ENCODE measurements around the gene PCDHB8.
"Not testable (repeated sequence)": the region's sequence is repeated elsewhere in the genome, so short reads cannot be mapped to it uniquely, and the experiment has no call there.

The PCDHB8 gene

DNA sequence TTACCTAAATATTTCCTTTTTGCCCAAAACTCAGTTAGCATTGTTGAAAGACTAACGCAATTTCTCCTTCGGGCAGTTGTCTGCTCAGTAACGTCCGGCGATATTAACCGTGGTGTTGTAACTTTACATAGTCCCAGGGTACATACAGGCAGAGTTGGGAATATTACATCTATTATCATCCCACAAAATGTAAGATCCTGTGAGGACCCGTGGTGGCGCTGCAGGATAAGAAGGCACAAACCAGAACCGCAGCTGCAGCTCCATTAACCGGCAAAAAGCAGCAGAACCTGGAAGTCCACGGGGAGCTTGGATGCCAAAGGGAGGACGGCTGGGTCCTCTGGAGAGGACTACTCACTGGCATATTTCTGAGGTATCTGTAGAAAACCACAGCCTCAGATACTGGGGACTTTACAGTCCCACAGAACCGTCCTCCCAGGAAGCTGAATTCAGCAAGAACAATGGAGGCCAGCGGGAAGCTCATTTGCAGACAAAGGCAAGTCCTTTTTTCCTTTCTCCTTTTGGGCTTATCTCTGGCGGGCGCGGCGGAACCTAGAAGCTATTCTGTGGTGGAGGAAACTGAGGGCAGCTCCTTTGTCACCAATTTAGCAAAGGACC, at the start of gene PCDHB8:
TSS of gene PCDHB8 (plus strand) at position 214 of the 615 bp plus-strand sequence. CDS start at position 459, 245 bp downstream.
- not testable (repeated sequence) for DNase-seq

DNA sequence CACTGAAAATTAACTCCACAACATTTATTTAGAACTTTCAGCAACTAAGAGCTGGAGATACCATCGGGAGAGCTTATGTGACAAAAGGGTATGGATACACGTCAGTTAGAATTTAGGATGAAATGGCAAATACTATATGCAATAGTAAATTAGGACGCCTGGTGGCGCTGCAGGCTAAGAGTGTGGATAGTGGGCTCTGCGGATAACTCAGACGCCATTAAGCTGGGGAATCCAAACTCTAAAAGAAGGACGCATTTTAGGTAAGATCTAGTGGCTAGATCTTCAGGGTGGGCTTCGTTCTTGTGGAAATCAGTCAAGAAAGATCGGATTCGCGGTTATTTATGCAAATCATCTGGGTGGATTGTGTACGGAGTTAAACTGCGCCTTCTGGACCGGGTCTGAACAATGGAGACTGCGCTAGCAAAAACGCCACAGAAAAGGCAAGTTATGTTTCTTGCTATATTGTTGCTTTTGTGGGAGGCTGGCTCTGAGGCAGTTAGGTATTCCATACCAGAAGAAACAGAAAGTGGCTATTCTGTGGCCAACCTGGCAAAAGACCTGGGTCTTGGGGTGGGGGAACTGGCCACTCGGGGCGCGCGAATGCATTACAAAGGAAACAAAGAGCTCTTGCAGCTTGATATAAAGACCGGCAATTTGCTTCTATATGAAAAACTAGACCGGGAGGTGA, 42.4 kb upstream of the PCDHB8 start, which contains the start of gene PCDHB5:
TSS of gene PCDHB5 (plus strand) at position 177 of the 688 bp plus-strand sequence. CDS start at position 406, 229 bp downstream.
- DNase-seq: peak in 10 of 56 donors; percentile 5 to 37 (median 12)

DNA sequence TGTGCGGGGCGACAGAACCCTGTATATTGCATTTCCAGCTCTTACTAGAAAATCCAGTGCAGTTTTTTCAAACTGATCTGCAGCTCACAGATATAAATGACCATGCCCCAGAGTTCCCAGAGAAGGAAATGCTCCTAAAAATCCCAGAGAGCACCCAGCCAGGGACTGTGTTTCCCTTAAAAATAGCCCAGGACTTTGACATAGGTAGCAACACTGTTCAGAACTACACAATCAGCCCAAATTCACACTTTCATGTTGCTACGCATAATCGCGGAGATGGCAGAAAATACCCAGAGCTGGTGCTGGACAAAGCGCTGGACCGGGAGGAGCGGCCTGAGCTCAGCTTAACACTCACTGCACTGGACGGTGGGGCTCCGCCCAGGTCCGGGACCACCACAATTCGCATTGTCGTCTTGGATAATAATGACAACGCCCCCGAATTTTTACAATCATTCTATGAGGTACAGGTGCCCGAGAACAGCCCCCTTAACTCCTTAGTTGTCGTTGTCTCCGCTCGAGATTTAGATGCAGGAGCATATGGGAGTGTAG, 41.8 kb upstream of the PCDHB8 start:
- DNase-seq: no peak

DNA sequence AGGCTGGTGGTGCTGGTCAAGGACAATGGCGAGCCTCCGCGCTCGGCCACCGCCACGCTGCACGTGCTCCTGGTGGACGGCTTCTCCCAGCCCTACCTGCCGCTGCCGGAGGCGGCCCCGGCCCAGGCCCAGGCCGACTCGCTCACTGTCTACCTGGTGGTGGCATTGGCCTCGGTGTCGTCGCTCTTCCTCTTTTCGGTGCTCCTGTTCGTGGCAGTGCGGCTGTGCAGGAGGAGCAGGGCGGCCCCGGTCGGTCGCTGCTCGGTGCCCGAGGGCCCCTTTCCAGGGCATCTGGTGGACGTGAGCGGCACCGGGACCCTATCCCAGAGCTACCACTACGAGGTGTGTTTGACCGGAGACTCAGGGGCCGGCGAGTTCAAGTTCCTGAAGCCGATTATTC, 40.2 kb upstream of the PCDHB8 start:
- DNase-seq: not testable (repeated sequence)

DNA sequence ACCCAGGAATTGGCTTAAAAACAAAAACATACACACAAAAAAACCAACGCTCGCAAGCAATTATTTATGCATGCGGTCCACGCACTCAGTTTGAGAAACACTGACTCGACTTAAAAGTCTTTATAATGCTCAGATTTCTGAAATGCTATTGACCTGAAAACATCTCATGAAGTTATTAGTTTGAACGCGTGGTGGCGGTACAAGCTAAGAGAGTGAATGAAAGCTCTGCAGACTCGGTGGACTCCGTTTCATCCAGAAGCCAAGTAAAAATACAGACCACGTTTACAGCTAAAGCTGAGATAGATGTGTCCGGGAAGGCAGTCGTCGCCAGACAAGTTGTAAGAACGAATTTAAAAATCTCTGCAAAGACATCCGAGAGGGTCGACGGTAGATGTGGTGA, 27.8 kb upstream of the PCDHB8 start, which contains the start of gene PCDHB6:
TSS of gene PCDHB6 (plus strand) at position 246 of the 400 bp plus-strand sequence. CDS start 201 bp downstream, outside the sequence.
- peak in 1 of 56 donors; percentile 5 for DNase-seq

DNA sequence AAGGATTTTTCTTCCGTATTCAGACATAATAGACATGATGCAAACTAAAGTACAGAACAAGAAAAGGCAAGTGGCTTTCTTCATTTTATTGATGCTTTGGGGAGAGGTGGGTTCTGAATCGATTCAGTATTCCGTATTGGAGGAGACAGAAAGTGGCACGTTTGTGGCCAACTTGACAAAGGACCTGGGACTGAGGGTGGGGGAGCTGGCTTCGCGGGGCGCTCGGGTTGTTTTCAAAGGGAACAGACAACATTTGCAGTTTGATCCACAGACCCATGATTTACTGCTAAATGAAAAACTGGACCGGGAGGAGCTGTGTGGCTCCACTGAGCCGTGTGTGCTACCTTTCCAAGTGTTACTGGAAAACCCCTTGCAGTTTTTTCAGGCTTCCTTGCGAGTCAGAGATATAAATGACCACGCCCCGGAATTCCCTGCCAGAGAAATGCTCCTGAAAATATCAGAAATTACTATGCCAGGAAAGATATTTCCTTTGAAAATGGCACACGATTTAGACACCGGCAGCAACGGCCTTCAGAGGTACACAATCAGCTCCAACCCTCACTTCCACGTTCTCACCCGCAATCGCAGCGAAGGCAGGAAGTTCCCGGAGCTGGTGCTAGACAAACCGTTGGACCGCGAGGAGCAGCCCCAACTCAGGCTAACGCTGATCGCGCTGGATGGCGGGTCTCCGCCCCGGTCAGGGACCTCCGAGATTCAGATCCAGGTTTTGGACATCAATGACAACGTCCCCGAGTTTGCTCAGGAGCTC, 27.2 kb upstream of the PCDHB8 start:
- DNase-seq: no peak

DNA sequence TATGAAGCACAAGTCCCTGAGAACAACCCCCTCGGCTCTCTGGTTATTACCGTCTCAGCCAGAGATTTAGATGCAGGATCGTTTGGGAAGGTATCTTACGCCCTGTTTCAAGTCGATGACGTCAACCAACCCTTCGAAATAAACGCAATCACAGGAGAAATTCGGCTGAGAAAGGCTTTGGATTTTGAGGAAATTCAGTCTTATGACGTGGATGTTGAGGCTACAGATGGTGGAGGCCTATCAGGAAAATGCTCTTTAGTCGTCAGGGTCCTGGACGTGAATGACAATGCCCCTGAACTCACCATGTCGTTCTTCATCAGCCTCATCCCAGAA, 26.6 kb upstream of the PCDHB8 start:
- no peak for DNase-seq

DNA sequence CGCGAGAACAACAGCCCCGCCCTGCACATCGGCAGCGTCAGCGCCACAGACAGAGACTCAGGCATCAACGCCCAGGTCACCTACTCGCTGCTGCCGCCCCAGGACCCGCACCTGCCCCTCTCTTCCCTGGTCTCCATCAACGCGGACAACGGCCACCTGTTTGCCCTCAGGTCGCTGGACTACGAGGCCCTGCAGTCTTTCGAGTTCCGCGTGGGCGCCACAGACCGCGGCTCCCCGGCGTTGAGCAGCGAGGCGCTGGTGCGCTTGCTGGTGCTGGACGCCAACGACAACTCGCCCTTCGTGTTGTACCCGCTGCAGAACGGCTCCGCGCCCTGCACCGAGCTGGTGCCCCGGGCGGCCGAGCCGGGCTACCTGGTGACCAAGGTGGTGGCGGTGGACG, 26.0 kb upstream of the PCDHB8 start:
- not testable (repeated sequence) for DNase-seq

DNA sequence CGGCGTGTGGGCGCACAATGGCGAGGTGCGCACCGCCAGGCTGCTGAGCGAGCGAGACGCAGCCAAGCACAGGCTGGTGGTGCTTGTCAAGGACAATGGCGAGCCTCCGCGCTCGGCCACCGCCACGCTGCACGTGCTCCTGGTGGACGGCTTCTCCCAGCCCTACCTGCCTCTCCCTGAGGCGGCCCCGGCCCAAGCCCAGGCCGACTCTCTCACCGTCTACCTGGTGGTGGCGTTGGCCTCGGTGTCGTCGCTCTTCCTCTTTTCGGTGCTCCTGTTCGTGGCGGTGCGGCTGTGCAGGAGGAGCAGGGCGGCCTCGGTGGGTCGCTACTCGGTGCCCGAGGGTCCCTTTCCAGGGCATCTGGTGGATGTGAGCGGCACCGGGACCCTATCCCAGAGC, 25.5 kb upstream of the PCDHB8 start:
- DNase-seq: not testable (repeated sequence)

DNA sequence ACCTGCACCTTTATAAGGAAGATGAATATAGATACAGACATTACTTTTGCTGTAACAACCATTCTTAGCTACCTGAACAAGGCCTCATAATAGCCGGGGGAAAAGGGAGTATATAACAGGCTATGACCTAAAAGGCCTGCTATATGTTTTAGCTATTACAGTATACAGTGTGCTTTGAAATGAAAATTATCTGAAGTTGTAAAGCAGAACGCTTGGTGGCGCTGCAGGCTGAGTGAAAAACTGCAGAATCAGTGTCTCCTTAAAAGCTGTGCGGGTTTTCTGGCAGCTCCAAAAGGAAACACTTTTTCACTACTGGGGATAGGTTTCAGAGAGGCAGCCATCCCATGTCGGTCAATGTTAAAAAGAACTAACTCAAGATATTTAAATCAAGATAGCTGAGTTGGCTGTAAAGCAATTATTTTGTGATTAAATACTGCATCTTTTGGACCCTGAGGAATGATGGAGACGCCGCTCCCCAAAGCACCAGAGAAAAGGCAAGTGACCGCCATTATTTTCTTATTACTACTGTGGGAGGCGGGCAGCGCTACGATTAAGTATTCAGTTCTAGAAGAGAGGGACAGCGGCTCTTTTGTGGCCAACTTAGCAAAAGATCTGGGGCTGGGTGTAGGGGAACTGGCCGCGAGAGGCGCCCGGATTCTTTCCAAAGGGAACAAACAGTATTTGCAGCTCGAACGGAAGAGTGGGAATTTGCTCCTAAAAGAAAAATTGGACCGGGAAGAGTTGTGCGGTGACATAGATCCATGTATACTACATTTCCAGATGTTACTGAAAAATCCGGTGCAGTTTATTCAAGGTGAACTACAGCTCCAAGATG, 21.8 kb upstream of the PCDHB8 start:
- peak in 1 of 56 donors; percentile 9 for DNase-seq

DNA sequence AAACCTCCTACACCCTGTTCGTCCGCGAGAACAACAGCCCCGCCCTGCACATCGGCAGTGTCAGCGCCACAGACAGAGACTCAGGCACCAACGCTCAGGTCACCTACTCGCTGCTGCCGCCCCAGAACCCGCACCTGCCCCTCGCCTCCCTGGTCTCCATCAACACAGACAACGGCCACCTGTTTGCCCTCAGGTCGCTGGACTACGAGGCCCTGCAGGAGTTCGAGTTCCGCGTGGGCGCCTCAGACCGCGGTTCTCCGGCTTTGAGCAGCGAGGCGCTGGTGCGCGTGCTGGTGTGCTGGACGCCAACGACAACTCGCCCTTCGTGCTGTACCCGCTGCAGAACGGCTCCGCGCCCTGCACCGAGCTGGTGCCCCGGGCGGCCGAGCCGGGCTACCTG, 20.2 kb upstream of the PCDHB8 start:
- DNase-seq: not testable (repeated sequence)

DNA sequence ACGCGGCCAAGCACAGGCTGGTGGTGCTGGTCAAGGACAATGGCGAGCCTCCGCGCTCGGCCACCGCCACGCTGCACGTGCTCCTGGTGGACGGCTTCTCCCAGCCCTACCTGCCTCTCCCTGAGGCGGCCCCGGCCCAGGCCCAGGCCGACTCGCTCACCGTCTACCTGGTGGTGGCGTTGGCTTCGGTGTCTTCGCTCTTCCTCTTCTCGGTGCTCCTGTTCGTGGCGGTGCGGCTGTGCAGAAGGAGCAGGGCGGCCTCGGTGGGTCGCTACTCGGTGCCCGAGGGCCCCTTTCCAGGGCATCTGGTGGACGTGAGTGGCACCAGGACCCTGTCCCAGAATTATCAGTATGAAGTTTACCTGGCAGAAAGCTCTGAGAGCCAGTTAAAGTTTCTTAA, 19.7 kb upstream of the PCDHB8 start:
- not testable (repeated sequence) for DNase-seq

DNA sequence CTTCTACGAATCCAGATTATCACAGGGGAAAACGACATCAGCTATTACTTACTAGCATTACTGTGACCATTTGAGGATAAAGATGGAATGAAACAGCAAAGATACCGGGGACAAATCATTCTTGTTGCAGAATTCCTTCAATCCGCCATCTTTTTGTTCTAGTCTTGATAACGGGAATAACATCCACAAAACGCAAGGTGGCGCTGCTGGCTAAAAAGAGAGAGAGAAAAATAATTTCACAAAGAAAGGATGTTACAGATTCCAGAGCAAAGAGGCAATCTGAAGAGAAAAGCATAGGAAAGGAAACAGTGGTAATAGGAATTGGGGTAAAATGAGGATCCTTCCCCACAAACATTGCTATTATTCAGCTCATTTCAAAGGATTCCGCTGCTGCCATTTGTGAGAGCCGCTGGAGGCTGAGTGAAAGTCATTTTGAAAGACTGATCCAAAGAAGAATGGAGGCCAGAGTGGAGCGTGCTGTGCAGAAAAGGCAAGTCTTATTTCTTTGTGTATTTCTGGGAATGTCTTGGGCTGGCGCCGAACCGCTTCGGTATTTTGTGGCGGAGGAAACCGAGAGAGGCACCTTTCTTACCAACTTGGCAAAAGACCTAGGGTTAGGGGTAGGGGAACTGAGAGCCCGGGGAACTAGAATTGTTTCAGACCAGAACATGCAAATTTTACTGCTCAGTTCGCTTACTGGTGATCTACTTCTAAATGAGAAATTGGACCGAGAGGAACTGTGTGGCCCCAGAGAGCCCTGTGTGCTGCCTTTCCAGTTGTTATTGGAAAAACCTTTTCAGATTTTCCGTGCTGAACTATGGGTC, 5.0 kb upstream of the PCDHB8 start, which contains the start of gene PCDHB7:
TSS of gene PCDHB7 (plus strand) at position 264 of the 824 bp plus-strand sequence. CDS start at position 456, 192 bp downstream.
- peak in 4 of 56 donors; percentile 3 to 19 (median 13) for DNase-seq

DNA sequence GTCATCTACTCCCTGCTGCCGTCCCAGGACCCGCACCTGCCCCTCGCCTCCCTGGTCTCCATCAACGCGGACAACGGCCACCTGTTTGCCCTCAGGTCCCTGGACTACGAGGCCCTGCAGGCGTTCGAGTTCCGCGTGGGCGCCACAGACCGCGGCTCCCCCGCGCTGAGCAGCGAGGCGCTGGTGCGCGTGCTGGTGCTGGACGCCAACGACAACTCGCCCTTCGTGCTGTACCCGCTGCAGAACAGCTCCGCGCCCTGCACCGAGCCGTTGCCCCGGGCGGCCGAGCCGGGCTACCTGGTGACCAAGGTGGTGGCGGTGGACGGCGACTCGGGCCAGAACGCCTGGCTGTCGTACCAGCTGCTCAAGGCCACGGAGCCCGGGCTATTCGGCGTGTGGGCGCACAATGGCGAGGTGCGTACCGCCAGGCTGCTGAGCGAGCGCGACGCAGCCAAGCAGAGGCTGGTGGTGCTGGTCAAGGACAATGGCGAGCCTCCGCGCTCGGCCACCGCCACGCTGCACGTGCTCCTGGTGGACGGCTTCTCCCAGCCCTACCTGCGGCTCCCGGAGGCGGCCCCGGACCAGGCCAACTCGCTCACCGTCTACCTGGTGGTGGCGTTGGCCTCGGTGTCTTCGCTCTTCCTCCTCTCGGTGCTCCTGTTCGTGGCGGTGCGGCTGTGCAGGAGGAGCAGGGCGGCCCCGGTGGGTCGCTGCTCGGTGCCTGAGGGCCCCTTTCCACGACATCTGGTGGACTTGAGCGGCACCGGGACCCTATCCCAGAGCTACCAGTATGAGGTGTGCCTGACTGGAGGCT, 3.1 kb upstream of the PCDHB8 start:
- not testable (repeated sequence) for DNase-seq

DNA sequence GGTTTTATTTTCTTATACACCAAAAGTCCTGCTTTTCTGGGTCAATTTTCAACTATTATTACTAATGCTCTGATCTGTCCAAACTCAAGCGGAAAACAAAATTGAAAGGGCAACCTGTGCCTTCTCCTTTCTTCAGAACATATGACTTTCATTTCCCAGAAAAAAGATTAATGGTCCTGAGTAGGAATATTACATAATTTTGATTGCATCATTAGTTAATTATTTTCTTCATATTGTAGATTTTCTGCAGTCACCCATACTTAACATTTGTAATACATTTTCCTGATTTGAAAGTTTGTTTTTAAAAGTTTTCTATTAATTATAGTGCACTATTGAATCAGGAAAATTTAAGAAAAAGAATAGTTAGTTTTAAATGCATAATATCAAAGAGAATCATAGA, 1.7 kb upstream of the PCDHB8 start:
- no peak for DNase-seq

DNA sequence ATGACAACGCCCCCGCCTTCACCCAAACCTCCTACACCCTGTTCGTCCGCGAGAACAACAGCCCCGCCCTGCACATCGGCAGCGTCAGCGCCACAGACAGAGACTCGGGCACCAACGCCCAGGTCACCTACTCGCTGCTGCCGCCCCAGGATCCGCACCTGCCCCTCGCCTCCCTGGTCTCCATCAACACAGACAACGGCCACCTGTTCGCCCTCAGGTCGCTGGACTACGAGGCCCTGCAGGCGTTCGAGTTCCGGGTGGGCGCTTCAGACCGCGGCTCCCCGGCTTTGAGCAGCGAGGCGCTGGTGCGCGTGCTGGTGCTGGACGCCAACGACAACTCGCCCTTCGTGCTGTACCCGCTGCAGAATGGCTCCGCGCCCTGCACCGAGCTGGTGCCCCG, 1.8 kb downstream of the PCDHB8 start:
- not testable (repeated sequence) for DNase-seq

DNA sequence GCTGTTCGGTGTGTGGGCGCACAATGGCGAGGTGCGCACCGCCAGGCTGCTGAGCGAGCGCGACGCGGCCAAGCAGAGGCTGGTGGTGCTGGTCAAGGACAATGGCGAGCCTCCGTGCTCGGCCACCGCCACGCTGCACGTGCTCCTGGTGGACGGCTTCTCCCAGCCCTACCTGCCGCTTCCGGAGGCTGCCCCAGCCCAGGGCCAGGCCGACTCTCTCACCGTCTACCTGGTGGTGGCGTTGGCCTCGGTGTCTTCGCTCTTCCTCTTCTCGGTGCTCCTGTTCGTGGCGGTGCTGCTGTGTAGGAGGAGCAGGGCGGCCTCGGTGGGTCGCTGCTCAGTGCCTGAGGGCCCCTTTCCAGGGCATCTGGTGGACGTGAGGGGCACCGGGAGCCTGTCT, 2.3 kb downstream of the PCDHB8 start:
- DNase-seq: not testable (repeated sequence)

DNA sequence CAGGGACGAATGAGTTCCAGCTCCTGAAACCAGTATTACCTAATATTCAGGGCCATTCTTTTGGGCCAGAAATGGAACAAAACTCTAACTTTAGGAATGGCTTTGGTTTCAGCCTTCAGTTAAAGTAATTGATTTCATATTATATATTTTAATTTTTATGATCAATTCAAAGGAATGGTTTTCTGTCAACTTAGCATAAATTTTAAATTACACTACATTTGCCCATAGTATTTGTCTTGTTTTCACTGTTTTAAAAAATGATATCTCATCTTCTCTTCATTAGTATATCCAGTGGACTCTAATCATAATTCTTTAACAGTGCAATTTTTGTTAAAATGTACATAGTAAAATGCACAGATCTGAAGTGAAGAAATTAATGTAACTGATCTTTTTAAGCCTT, 2.7 kb downstream of the PCDHB8 start:
- DNase-seq: no peak

DNA sequence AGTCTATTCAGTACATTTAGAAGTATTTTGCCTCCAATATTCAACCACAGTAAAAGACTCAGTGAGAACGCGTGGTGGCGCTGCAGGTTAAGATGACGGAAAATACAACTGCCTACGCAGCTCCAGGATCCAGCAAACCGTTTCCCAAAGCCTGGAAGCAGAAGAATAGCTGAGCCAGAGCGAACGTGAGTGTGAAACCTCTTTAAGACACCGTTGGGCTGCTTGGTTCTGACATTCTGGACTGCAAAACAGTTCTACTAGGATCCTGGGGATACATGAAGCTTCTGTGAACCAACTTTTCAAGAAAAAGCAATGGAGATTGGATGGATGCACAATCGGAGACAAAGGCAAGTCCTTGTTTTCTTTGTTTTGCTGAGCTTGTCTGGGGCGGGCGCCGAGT, 4.7 kb downstream of the PCDHB8 start, which contains the start of gene PCDHB16:
TSS of gene PCDHB16 (plus strand) at position 140 of the 400 bp plus-strand sequence. CDS start at position 313, 173 bp downstream.
- peak in 15 of 56 donors; percentile 3 to 53 (median 29) for DNase-seq

Data from amygdala (tissue), 56 donors.